Uterus (tissue), 4 donors: ENCODE results near the gene ZMAT2. TPM values are rescaled to one million over a fixed set of nuclear protein-coding genes. Genes with fewer than 3 reads are reported as not detected.
"Not testable (repeated sequence)": the region's sequence is repeated elsewhere in the genome, so short reads cannot be mapped to it uniquely, and the experiment has no call there.

Experiments
- DNase-seq, 2 donors: peaks; one replicate each; pipeline ENCODE4 v3.0.0-alpha.2; 2019 to 2020
- H3K27ac ChIP-seq, 2 donors: fragments of 200-600 bp; sonication (generic); 1 replicate in 1 of 2; 2 replicates in 1 of 2; pipeline ENCODE4 v1.5.1; 2016 to 2018
- H3K27me3 ChIP-seq, 2 donors: fragments of 200-600 bp; sonication (generic); one replicate each; pipeline ENCODE4 v1.5.1; 2018 to 2019; ENCODE audit warnings: control low read depth in 1 of 2
- H3K36me3 ChIP-seq, 2 donors: fragments of 200-600 bp; sonication (generic); one replicate each; pipeline ENCODE4 v1.5.1; 2019; ENCODE audit warnings: control low read depth in 1 of 2
- H3K4me1 ChIP-seq, 2 donors: fragments of 200-600 bp; sonication (generic); one replicate each; pipeline ENCODE4 v1.5.1; 2018 to 2019; ENCODE audit warnings: control low read depth in 1 of 2
- H3K4me3 ChIP-seq, 2 donors: fragments of 200-600 bp; sonication (generic); 1 replicate in 1 of 2; 2 replicates in 1 of 2; pipeline ENCODE4 v1.5.1; 2018 to 2019; ENCODE audit warnings: mild to moderate bottlenecking in 1 of 2
- H3K9me3 ChIP-seq, 2 donors: fragments of 200-600 bp; sonication (generic); one replicate each; pipeline ENCODE4 v1.5.1; 2019; ENCODE audit warnings: control low read depth in 1 of 2
- CTCF ChIP-seq, 4 experiments: fragments of 200-600 bp in 2 of 4; fragments of 450-650 bp in 2 of 4; sonication (generic) in 2 of 4; IDR thresholded peaks; one replicate each; pipeline ENCODE4 v1.5.1; 2016 to 2019; ENCODE audit warnings: antibody characterized with exemption in 4 of 4, mild to moderate bottlenecking in 2 of 4, moderate library complexity in 1 of 4
- POLR2A ChIP-seq, 2 donors: fragments of 450-650 bp; IDR thresholded peaks; one replicate each; pipeline ENCODE4 v1.6.1; 2016; ENCODE audit warnings: antibody characterized with exemption in 2 of 2, mild to moderate bottlenecking in 1 of 2, moderate library complexity in 1 of 2
- intact Hi-C: fragments of 100-400 bp; cut with DNase I; formaldehyde crosslinking; loops from one replicate; pipeline ENCODE4 v1.15.1; 2023; ENCODE audit warnings: low total_unique reads
- total RNA-seq, 4 donors: library from RNA; depleted of rRNA in 3 of 4; stranded (reverse); fragments of >200 nt in 3 of 4; gene quantifications; one replicate each; pipeline versions ENCODE4 v1.1.0 to v1.2.4, GENCODE V29; 2014 to 2023
- donor health status: DM: yes; HTN: yes; CAD: no.

ZMAT2 gene
- total RNA-seq, 4 donors from 2014 or later, result 18.2 to 41.9 (median 30.4) TPM

GRCh38 chr5:140713562-140714094 lies 13.4 kb downstream of the ZMAT2 start:
- TF ChIP-seq POLR2A (IDR thresholded peaks at IDR 0.05) (no peak), CTCF (IDR thresholded peaks at IDR 0.05) (no peak)

DNA sequence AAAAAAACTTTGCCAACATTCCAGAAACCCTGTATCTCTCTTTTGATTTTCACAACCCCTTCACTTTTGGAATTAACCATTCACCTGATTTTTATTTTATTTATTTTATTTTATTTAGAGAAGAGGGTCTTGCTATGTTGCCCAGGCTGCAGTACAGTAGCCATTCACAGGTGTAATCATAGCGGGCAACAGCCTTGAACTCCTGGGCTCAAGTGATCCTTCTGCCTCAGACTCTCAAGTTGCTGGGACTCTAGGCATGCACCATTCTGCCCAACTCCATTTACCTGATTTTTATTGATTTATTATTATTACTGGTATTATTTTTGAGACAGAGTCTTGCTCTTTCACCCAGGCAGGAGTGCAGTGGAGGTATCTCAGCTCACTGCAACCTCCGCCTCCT lies 16.0 kb downstream of the ZMAT2 start:
- H3K27ac ChIP-seq, DNase-seq, intact Hi-C loops, H3K27me3 ChIP-seq, H3K36me3 ChIP-seq, H3K4me1 ChIP-seq, H3K4me3 ChIP-seq, H3K9me3 ChIP-seq: not testable (repeated sequence)

More at GRCh38 chr5:140713562-140714094, 13.4 kb downstream of the ZMAT2 start:
- intact Hi-C loops, result no loop called here
- Histone ChIP-seq H3K27ac (no peak overlapping the region), H3K36me3 (no peaks in the 10 kb centered on the region), H3K9me3 (no peaks in the 10 kb centered on the region), H3K4me3 (no peak overlapping the region), H3K27me3 (no peaks in the 10 kb centered on the region), H3K4me1 (no peaks in the 10 kb centered on the region)
- DNase-seq, result no peak

DNA sequence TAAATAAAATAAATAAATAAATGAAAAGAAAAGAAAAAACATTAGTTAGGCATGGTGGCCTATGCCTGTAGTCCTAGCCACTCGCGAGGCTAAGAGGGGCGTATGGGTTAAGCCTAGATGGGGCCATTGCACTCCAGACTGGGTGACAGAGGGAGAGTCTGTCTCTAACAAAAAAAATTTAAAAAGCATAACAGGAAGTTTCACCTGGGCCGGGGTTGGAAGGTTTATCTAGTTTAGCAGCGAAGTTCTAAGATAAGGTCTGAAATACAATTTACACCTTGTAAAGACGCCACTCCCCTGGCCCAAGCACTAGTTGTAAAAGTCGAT lies 18.0 kb downstream of the ZMAT2 start:
- intact Hi-C loops, result no loop called here
- no peak for DNase-seq
- H3K27ac ChIP-seq, result no peak overlapping the region

GRCh38 chr5:140720738-140721137 lies 20.5 kb downstream of the ZMAT2 start:
- H3K9me3 ChIP-seq, DNase-seq, H3K27ac ChIP-seq, H3K4me3 ChIP-seq, intact Hi-C loops, H3K4me1 ChIP-seq, H3K36me3 ChIP-seq, H3K27me3 ChIP-seq: not testable (repeated sequence)

More for the DNA sequence above, 18.0 kb downstream of the ZMAT2 start:
- Histone ChIP-seq H3K36me3 (no peaks in the 10 kb centered on the region), H3K4me3 (no peak overlapping the region), H3K4me1 (no peaks in the 10 kb centered on the region), H3K9me3 (no peaks in the 10 kb centered on the region), H3K27me3 (no peaks in the 10 kb centered on the region)
- TF ChIP-seq CTCF (IDR thresholded peaks at IDR 0.05) (no peak), POLR2A (IDR thresholded peaks at IDR 0.05) (no peak)

GRCh38 chr5:140721395-140721794 lies 21.1 kb downstream of the ZMAT2 start:
- H3K4me3 ChIP-seq, DNase-seq, H3K27me3 ChIP-seq, H3K36me3 ChIP-seq, H3K27ac ChIP-seq, H3K4me1 ChIP-seq, H3K9me3 ChIP-seq, intact Hi-C loops: not testable (repeated sequence)

DNA sequence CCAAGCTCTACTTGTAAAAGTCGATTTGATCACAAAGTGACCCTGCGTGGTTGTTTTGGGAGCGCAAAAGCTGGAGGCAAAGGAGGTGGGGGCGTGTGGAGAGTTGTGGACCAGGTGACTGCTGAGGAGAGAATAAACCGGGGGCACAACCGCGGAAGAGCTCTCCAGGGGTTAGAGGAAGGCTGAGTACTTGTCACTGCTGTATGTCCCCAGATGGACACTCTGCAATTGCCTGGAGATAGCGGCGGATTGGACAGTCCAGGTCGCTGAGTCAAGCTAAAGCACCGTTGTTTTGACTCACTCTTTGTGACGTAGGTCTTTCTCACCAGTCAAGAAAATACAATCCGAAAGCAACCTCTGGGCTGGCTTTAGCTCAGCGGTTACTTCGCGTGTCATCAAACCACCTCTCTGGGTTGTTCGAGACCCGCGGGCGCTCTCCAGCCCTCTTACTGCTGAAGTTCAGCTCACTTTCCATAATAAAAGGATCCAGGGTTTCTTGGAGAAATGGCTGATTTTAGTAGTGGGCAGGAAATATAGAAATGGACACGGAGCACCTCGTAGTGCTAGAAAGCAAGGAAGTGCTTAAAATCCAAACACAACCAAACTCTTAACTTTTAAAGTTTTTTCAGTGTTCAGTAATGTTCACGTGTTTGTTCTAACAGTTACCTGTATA lies 25.7 kb downstream of the ZMAT2 start:
- Histone ChIP-seq H3K27me3 (no peaks in the 10 kb centered on the region), H3K4me1 (no peaks in the 10 kb centered on the region), H3K36me3 (no peaks in the 10 kb centered on the region), H3K27ac (no peak overlapping the region), H3K4me3 (no peak overlapping the region), H3K9me3 (no peaks in the 10 kb centered on the region)
- TF ChIP-seq POLR2A (IDR thresholded peaks at IDR 0.05), result no peak
- TF ChIP-seq CTCF (IDR thresholded peaks at IDR 0.05), result no peak
- peak; percentile 35 to 45 for DNase-seq
- intact Hi-C loops, result no loop called here

DNA sequence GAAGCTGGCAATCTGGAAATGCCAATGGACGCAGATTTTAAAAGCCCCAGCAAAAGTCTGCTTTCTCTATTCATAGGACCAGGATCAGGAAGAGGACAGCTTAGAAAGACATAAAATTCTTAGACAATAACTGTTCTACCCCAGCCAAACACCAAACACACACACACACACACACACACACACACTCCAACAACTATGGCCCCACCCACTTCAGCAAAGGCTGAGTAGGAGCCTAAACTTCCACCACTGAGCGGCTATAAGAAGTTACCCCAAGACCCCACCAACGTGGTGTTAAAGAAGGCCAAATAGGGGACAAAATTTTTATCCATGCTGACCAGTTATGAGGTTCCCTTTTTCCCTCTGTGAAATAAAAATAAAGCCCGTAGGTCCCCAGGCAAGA lies 32.9 kb downstream of the ZMAT2 start:
- no peak for DNase-seq
- no peaks in the 10 kb centered on the region for H3K9me3 ChIP-seq
- H3K4me1 ChIP-seq, result no peaks in the 10 kb centered on the region
- TF ChIP-seq CTCF (IDR thresholded peaks at IDR 0.05), result no peak
- no peak for TF ChIP-seq POLR2A (IDR thresholded peaks at IDR 0.05)
- no peak overlapping the region for H3K27ac ChIP-seq
- no peaks in the 10 kb centered on the region for H3K36me3 ChIP-seq
- intact Hi-C loops, result no loop called here
- H3K27me3 ChIP-seq, result no peaks in the 10 kb centered on the region
- H3K4me3 ChIP-seq, result no peak overlapping the region
